ENCODE measurements around the gene HEPHL1. TPM values are rescaled to one million over a fixed set of nuclear protein-coding genes. Genes with fewer than 3 reads are reported as not detected.

The HEPHL1 gene, protein sequence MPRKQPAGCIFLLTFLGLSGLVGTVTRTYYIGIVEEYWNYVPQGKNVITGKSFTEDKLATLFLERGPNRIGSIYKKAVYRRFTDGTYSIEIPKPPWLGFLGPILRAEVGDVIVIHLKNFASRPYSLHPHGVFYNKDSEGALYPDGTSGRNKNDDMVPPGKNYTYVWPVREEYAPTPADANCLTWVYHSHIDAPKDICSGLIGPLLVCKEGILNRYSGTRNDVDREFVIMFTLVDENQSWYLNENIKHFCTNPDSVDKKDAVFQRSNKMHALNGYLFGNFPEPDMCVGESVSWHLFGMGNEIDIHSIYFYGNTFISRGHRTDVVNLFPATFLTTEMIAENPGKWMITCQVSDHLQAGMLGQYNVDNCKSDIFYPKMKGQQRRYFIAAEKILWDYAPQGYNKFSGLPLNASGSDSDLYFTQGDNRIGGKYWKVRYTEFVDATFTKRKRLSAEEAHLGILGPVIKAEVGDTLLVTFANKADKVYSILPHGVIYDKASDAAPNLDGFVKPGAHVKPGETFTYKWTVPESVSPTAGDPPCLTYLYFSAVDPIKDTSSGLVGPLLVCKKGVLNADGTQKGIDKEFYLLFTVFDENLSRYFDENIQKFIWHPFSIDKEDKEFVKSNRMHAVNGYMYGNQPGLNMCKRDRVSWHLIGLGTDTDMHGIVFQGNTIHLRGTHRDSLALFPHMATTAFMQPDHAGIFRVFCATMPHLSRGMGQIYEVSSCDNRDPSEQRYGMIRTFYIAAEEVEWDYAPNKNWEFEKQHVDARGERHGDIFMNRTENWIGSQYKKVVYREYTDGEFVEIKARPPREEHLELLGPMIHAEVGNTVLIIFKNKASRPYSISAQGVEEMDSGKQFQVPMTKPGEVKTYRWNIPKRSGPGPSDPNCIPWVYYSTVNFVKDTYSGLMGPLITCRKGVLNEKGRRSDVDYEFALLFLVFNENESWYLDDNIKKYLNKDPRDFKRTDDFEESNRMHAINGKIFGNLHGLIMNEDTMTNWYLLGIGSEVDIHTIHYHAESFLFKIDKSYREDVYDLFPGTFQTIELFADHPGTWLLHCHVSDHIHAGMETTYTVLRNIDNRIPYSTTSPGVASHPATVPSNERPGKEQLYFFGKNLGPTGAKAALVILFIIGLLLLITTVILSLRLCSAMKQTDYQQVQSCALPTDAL
- not detected in 5 replicates for total RNA-seq (2022; extraction: Qiagen RNA extraction)

DNA sequence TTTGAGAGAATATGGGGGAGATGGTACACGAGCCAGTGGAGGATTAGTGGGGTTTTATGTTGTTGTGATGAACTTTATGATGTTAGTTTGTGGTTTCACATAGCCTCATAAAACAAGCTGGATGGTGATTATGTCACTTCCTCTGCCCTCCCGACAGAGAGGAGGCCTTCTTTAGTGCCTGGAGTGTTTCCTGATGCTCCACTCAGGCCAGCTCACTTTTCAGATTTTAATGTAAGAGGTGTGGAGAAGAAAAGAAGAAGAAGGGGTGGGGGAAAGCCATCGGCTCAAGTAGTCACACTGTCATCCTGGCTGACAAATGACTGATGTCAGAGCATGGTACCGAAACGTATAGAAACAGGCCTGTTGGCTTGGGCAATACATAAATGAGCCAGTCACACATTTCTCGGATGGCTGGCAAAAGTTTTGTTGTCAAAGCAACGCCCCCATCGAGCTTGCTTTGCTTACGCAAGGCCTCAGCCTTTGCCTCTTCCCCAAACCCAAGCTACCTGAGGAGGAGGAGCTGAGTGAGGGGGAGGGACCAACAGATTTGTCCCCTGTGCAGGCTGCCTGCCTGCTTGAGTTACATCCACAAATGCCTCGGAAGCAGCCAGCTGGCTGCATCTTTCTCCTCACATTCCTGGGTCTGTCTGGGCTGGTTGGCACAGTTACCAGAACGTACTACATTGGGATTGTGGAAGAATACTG lies at the start of gene HEPHL1:
HEPHL1 (plus strand) TSS at position 578 of the 705 bp plus-strand sequence; CDS start at position 593, 15 bp downstream.

DNA sequence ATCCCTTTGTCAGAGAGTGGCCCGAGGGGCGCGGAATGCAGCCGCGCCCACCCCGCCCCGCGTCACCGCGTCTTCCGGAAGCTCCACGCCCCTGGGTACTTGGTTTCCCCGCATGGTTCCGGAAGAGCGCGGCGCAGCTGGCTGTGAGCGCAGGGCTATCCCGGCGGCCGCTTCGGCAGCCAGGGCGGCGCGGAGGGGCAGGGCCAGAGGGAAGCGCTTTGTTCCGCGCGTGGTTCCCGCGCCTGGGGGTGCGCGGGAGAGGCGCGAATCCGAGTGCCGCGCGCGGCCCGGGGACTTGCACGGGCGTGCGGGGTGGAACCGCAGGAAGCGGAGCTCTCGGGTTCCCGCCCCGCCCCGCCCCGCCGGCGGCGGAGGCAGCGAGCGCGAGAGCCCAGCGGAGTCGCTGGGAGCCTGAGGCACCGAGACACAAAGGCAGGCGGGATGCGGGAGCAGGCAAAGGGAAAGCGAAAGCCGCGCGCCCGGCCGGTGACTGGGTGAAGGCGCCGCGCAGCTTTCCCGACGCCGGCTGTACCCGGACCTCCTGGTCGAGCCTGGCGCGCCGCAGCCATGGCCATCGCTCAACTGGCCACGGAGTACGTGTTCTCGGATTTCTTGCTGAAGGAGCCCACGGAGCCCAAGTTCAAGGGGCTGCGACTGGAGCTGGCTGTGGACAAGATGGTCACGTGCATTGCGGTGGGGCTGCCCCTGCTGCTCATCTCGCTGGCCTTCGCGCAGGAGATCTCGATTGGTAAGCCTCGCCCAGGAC lies 107.8 kb downstream of the HEPHL1 start, which contains the start of gene PANX1:
PANX1 (plus strand) TSS at position 96 of the 766 bp plus-strand sequence; CDS start at position 568, 472 bp downstream.

Other genes starting within 250 kb of the HEPHL1 start
- 20.0 to 22.5 TPM (median 20.8 TPM) in 5 replicates for gene MED17, start 237.1 kb upstream of the HEPHL1 start, total RNA-seq (2022; extraction: Qiagen RNA extraction)
- not detected in 5 replicates for gene VSTM5, start 170.7 kb upstream of the HEPHL1 start, total RNA-seq (2022; extraction: Qiagen RNA extraction)
- gene PANX1, start 107.5 kb downstream of the HEPHL1 start, total RNA-seq (2022; extraction: Qiagen RNA extraction), result 17.9 to 22.5 TPM (median 19.3 TPM) in 5 replicates

Measured in A549 treated with CORT108297 at 1 μM for 4 hours (cell line).